Epidermal melanocyte (primary cell): Measurements from ENCODE around the gene RGS3.
"Not testable (repeated sequence)": the region's sequence is repeated elsewhere in the genome, so short reads cannot be mapped to it uniquely, and the experiment has no call there.

ENCODE experiments used
- DNase-seq: peaks from one replicate; pipeline ENCODE4 v3.0.0; 2011; ENCODE audit warnings: low spot score; ENCODE audit not compliant: insufficient read length

Gene RGS3

GRCh38 chr9:113488071-113488470 lies 24.5 kb downstream of the RGS3 start:
- no peak for DNase-seq

GRCh38 chr9:113488490-113488889 lies 25.0 kb downstream of the RGS3 start:
- DNase-seq, result no peak

GRCh38 chr9:113491147-113491546 lies 27.6 kb downstream of the RGS3 start:
- not testable (repeated sequence) for DNase-seq

- DNase-seq, result no peak
Observed at GRCh38 chr9:113492343-113493202, 29.0 kb downstream of the RGS3 start.

- no peak for DNase-seq
Observed at GRCh38 chr9:113493203-113493520, 29.6 kb downstream of the RGS3 start.

- DNase-seq, result no peak
Observed at GRCh38 chr9:113495526-113495925, 32.0 kb downstream of the RGS3 start.

- no peak for DNase-seq
Observed at GRCh38 chr9:113497051-113497450, 33.5 kb downstream of the RGS3 start.

- DNase-seq, result no peak
Observed at GRCh38 chr9:113499153-113499875, 35.8 kb downstream of the RGS3 start.

GRCh38 chr9:113499876-113500497 lies 36.5 kb downstream of the RGS3 start:
- DNase-seq, result no peak

GRCh38 chr9:113501129-113501686 lies 37.7 kb downstream of the RGS3 start:
- DNase-seq, result no peak

- no peak for DNase-seq
Observed at GRCh38 chr9:113501852-113502251, 38.3 kb downstream of the RGS3 start.

- no peak for DNase-seq
Observed at GRCh38 chr9:113502427-113503034, 39.0 kb downstream of the RGS3 start.

GRCh38 chr9:113503131-113503541 lies 39.6 kb downstream of the RGS3 start:
- no peak for DNase-seq

- DNase-seq, result no peak
Observed at GRCh38 chr9:113503613-113504211, 40.2 kb downstream of the RGS3 start.

- DNase-seq, result no peak
Observed at GRCh38 chr9:113504725-113505590, 41.4 kb downstream of the RGS3 start.

GRCh38 chr9:113506090-113506589 lies 42.6 kb downstream of the RGS3 start:
- no peak for DNase-seq

- no peak for DNase-seq
Observed at GRCh38 chr9:113507256-113507655, 43.7 kb downstream of the RGS3 start.

- no peak for DNase-seq
Observed at GRCh38 chr9:113508111-113508749, 44.7 kb downstream of the RGS3 start.

GRCh38 chr9:113509463-113509862 lies 45.9 kb downstream of the RGS3 start:
- DNase-seq, result peak; percentile 51
